Cardiac muscle cell (in vitro differentiated cells and primary cell): ENCODE measurements around the gene KCNT2. TPM values are rescaled to one million over a fixed set of nuclear protein-coding genes. Genes with fewer than 3 reads are reported as not detected.

Experiments
- DNase-seq, 2 donors: peaks; one replicate each; pipeline versions ENCODE4 v3.0.0 to v3.0.0-alpha.2; 2010 to 2017; ENCODE audit warnings: low read depth in 1 of 2, low spot score in 1 of 2
- H3K27ac ChIP-seq: fragments of 200-600 bp; sonication (generic); 2 replicates; pipeline ENCODE4 v1.5.1; 2016
- H3K27me3 ChIP-seq: fragments of 200-600 bp; sonication (generic); 2 replicates; pipeline ENCODE4 v1.6.0; 2016; ENCODE audit warnings: control low read depth
- H3K36me3 ChIP-seq: fragments of 200-600 bp; sonication (generic); 2 replicates; pipeline ENCODE4 v1.5.1; 2016; ENCODE audit warnings: control low read depth
- H3K4me1 ChIP-seq: fragments of 200-600 bp; sonication (generic); 2 replicates; pipeline ENCODE4 v1.8.1; 2017; ENCODE audit warnings: low read depth, mild to moderate bottlenecking, mixed run types
- H3K4me3 ChIP-seq: fragments of 200-600 bp; sonication (generic); 2 replicates; pipeline ENCODE4 v1.5.1; 2016; ENCODE audit warnings: mild to moderate bottlenecking
- H3K9me3 ChIP-seq: fragments of 200-600 bp; sonication (generic); 2 replicates; pipeline ENCODE4 v1.5.1; 2017; ENCODE audit warnings: low read depth, mild to moderate bottlenecking, control low read depth
- CTCF ChIP-seq: IDR thresholded peaks from 2 replicates; pipeline ENCODE4 v1.5.1; 2012; ENCODE audit warnings: low read depth, mild to moderate bottlenecking, low read length
- polyA plus RNA-seq: library from polyadenylated mRNA; unstranded; fragments of >200 nt; fragmentation: Nextera tagmentation; extraction: Ambion mirVana; gene quantifications from 2 replicates; pipeline ENCODE4 v1.2.1, GENCODE V29; 2016
- total RNA-seq: library from RNA; depleted of rRNA; stranded (reverse); fragments of >200 nt; gene quantifications from 2 replicates; pipeline ENCODE4 v1.2.3, GENCODE V29; 2016

The KCNT2 gene
- total and polyA plus RNA-seq, 2 experiments from 2014 or later, result 2.0 to 5.0 TPM

GRCh38 chr1:196546272-196547111 is 61.7 kb downstream of the KCNT2 start:
- Histone ChIP-seq H3K4me3 (no peak overlapping the region), H3K36me3 (no peaks in the 10 kb centered on the region), H3K4me1 (peaks cover 7% of the 10 kb centered on the region), H3K27me3 (no peaks in the 10 kb centered on the region), H3K27ac (no peak overlapping the region), H3K9me3 (no peaks in the 10 kb centered on the region)
- DNase-seq, result peak in 1 of 2 donors; percentile 97
- TF ChIP-seq CTCF, result no peak

GRCh38 chr1:196545222-196545621 is 63.0 kb downstream of the KCNT2 start:
- no peaks in the 10 kb centered on the region for H3K36me3 ChIP-seq
- no peaks in the 10 kb centered on the region for H3K9me3 ChIP-seq
- H3K4me3 ChIP-seq, result no peak overlapping the region
- TF ChIP-seq CTCF, result no peak
- H3K27ac ChIP-seq, result no peak overlapping the region
- H3K4me1 ChIP-seq, result peaks cover 7% of the 10 kb centered on the region
- H3K27me3 ChIP-seq, result no peaks in the 10 kb centered on the region
- DNase-seq, result no peak

GRCh38 chr1:196544617-196545016 is 63.6 kb downstream of the KCNT2 start:
- DNase-seq, result no peak
- H3K27ac ChIP-seq, result no peak overlapping the region
- no peaks in the 10 kb centered on the region for H3K36me3 ChIP-seq
- TF ChIP-seq CTCF, result no peak
- H3K9me3 ChIP-seq, result no peaks in the 10 kb centered on the region
- H3K4me1 ChIP-seq, result peaks cover 7% of the 10 kb centered on the region
- H3K4me3 ChIP-seq, result no peak overlapping the region
- H3K27me3 ChIP-seq, result no peaks in the 10 kb centered on the region

- H3K9me3 ChIP-seq, result no peaks in the 10 kb centered on the region
- no peak for DNase-seq
- no peaks in the 10 kb centered on the region for H3K36me3 ChIP-seq
- peaks cover 7% of the 10 kb centered on the region for H3K4me1 ChIP-seq
- no peak overlapping the region for H3K27ac ChIP-seq
- TF ChIP-seq CTCF, result no peak
- H3K4me3 ChIP-seq, result no peak overlapping the region
- no peaks in the 10 kb centered on the region for H3K27me3 ChIP-seq
These were observed 64.4 kb downstream of the KCNT2 start for GRCh38 chr1:196543833-196544232.

GRCh38 chr1:196538473-196538872 is 69.8 kb downstream of the KCNT2 start:
- no peak overlapping the region for H3K4me3 ChIP-seq
- H3K27me3 ChIP-seq, result no peaks in the 10 kb centered on the region
- H3K36me3 ChIP-seq, result no peaks in the 10 kb centered on the region
- no peak for TF ChIP-seq CTCF
- H3K4me1 ChIP-seq, result no peaks in the 10 kb centered on the region
- no peaks in the 10 kb centered on the region for H3K9me3 ChIP-seq
- no peak overlapping the region for H3K27ac ChIP-seq
- DNase-seq, result no peak
